Thyroid gland (tissue), 4 donors: Measurements from ENCODE around the gene COL27A1.

Experiments used
- POLR2A ChIP-seq, 2 donors: fragments of 450-650 bp; IDR thresholded peaks; one replicate each; pipeline ENCODE4 v1.6.1; 2017; ENCODE audit warnings: antibody characterized with exemption in 2 of 2, mild to moderate bottlenecking in 2 of 2, moderate library complexity in 1 of 2
- TF ChIP-seq, protein P1 (sequence below), 6 experiments: fragments of 200-600 bp in 3 of 6; fragments of 450-650 bp in 3 of 6; sonication (generic) in 3 of 6; IDR thresholded peaks; one replicate each; pipeline ENCODE4 v1.5.1; 2016 to 2019; ENCODE audit warnings: antibody characterized with exemption in 6 of 6, mild to moderate bottlenecking in 2 of 6, inconsistent platforms in 1 of 6, moderate library complexity in 1 of 6

GRCh38 chr9:114261026-114261425 is 105.7 kb downstream of the COL27A1 start:
- TF ChIP-seq, protein P1, sequence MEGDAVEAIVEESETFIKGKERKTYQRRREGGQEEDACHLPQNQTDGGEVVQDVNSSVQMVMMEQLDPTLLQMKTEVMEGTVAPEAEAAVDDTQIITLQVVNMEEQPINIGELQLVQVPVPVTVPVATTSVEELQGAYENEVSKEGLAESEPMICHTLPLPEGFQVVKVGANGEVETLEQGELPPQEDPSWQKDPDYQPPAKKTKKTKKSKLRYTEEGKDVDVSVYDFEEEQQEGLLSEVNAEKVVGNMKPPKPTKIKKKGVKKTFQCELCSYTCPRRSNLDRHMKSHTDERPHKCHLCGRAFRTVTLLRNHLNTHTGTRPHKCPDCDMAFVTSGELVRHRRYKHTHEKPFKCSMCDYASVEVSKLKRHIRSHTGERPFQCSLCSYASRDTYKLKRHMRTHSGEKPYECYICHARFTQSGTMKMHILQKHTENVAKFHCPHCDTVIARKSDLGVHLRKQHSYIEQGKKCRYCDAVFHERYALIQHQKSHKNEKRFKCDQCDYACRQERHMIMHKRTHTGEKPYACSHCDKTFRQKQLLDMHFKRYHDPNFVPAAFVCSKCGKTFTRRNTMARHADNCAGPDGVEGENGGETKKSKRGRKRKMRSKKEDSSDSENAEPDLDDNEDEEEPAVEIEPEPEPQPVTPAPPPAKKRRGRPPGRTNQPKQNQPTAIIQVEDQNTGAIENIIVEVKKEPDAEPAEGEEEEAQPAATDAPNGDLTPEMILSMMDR (IDR thresholded peaks at IDR 0.05) = no peak
- TF ChIP-seq POLR2A (IDR thresholded peaks at IDR 0.05) = no peak
